ENCODE results near the gene HEXB.

- TF ChIP-seq CTCF (IDR thresholded peaks at IDR 0.05): no peak
- no peak for TF ChIP-seq POLR2A (IDR thresholded peaks at IDR 0.05)
Measured at GRCh38 chr5:74636552-74636951, 48.5 kb upstream of the HEXB start.

Measured in lower leg skin (tissue), 3 donors.